A549 (cell line): ENCODE data around the gene LMX1B. TPM values are rescaled to one million over a fixed set of nuclear protein-coding genes. Genes with fewer than 3 reads are reported as not detected.

Experiments
- ATAC-seq, 2 experiments: fragments of 200-7000 bp in 1 of 2; fragments of >200 bp in 1 of 2; cut with Nextera tagmentation in 1 of 2; cut with Tn5 transposase in 1 of 2; 3 replicates each; pipeline versions ENCODE4 v1.8.0 to v1.9.1; 2018 to 2020; ENCODE audit warnings: mild to moderate bottlenecking in 1 of 2, moderate library complexity in 1 of 2
- CTCF ChIA-PET: fragments of 300-600 bp; sonication (Branson Sonifier 250); formaldehyde crosslinking; extraction: SDS; loops from one replicate; lab custom pipeline; 2021; ENCODE audit warnings: antibody characterized with exemption, inconsistent platforms; lab: Yijun Ruan, JAX
- POLR2A ChIA-PET: fragments of 350-600 bp; formaldehyde crosslinking; extraction: SDS; loops from one replicate; lab custom pipeline; 2021; ENCODE audit warnings: antibody characterized with exemption, inconsistent platforms; lab: Yijun Ruan, JAX
- DNase-seq, 2 experiments: peaks; one replicate each; pipeline versions ENCODE4 v3.0.0 to v3.0.0-alpha.2; 2011 to 2016; ENCODE audit warnings: low read depth in 1 of 2, low spot score in 1 of 2
- FAIRE-seq: peaks from 2 replicates; lab custom pipeline; 2011; peaks lifted over from hg19 to GRCh38; lab: Jason Lieb, UNC
- H3K27ac ChIP-seq, 2 experiments: fragments of >200 bp; sonication (Bioruptor Twin); formaldehyde crosslinking; 3 replicates each; pipeline ENCODE4 v1.5.1; 2016 to 2017
- H3K4me1 ChIP-seq: fragments of >200 bp; sonication (Bioruptor Twin); formaldehyde crosslinking; 3 replicates; pipeline ENCODE4 v1.6.1; 2016
- H3K4me2 ChIP-seq: fragments of >200 bp; sonication (Bioruptor Twin); formaldehyde crosslinking; 3 replicates; pipeline ENCODE4 v1.6.1; 2016
- H3K4me3 ChIP-seq: fragments of >200 bp; sonication (Bioruptor Twin); formaldehyde crosslinking; 3 replicates; pipeline ENCODE4 v1.5.1; 2016
- H3K9me3 ChIP-seq: fragments of >200 bp; sonication (Bioruptor Twin); formaldehyde crosslinking; 3 replicates; pipeline ENCODE4 v1.6.1; 2016
- BHLHE40 ChIP-seq: IDR thresholded peaks from 2 replicates; pipeline ENCODE4 v1.6.1; 2012; ENCODE audit warnings: low read depth, low read length, inconsistent platforms
- CBX8 ChIP-seq: fragments of 200-600 bp; sonication (generic); IDR thresholded peaks from 2 replicates; pipeline ENCODE4 v1.6.1; 2016
- CHD4 ChIP-seq: fragments of 200-600 bp; sonication (generic); IDR thresholded peaks from 2 replicates; pipeline ENCODE4 v1.6.1; 2016; ENCODE audit warnings: antibody characterized with exemption, mild to moderate bottlenecking, borderline replicate concordance
- EHF ChIP-seq: fragments of 250-450 bp; sonication (Bioruptor Pico); IDR thresholded peaks from 2 replicates; pipeline ENCODE4 v1.5.0; 2020; ENCODE audit warnings: mild to moderate bottlenecking
- EHMT2 ChIP-seq: fragments of 200-600 bp; sonication (generic); IDR thresholded peaks from 2 replicates; pipeline ENCODE4 v1.6.1; 2016; ENCODE audit warnings: antibody characterized with exemption, low read depth, mild to moderate bottlenecking, moderate library complexity
- FOSB ChIP-seq: fragments of 250-450 bp; sonication (Bioruptor Pico); IDR thresholded peaks from 2 replicates; pipeline ENCODE4 v1.5.0; 2020; ENCODE audit warnings: mild to moderate bottlenecking, moderate library complexity
- FOXS1 ChIP-seq: fragments of 250-450 bp; sonication (Bioruptor Pico); IDR thresholded peaks from 2 replicates; pipeline ENCODE4 v1.5.0; 2020; ENCODE audit warnings: mild to moderate bottlenecking, moderate library complexity
- HEYL ChIP-seq: fragments of 250-450 bp; sonication (Bioruptor Pico); IDR thresholded peaks from 2 replicates; pipeline ENCODE4 v1.8.0; 2021; ENCODE audit warnings: mild to moderate bottlenecking, moderate library complexity
- HMGXB4 ChIP-seq: fragments of 250-450 bp; sonication (Bioruptor Pico); IDR thresholded peaks from 2 replicates; pipeline ENCODE4 v1.5.0; 2021; ENCODE audit warnings: mild to moderate bottlenecking, moderate library complexity, borderline replicate concordance
- HOXA7 ChIP-seq: fragments of 250-450 bp; sonication (Bioruptor Pico); IDR thresholded peaks from 2 replicates; pipeline ENCODE4 v1.5.0; 2020; ENCODE audit warnings: mild to moderate bottlenecking, moderate library complexity
- JUNB ChIP-seq: fragments of >200 bp; sonication (Bioruptor Twin); formaldehyde crosslinking; IDR thresholded peaks from 2 replicates; pipeline ENCODE4 v1.6.1; 2016
- KDM1A ChIP-seq: fragments of 200-600 bp; sonication (generic); IDR thresholded peaks from 2 replicates; pipeline ENCODE4 v1.6.1; 2016; ENCODE audit warnings: low read depth, mild to moderate bottlenecking
- MAFK ChIP-seq: fragments of 450-650 bp; IDR thresholded peaks from 2 replicates; pipeline ENCODE4 v1.6.1; 2014; ENCODE audit not compliant: partially characterized antibody
- NPAS2 ChIP-seq: fragments of 250-450 bp; sonication (Bioruptor Pico); IDR thresholded peaks from 2 replicates; pipeline ENCODE4 v1.8.0; 2022; ENCODE audit warnings: mild to moderate bottlenecking, moderate library complexity, borderline replicate concordance
- RAD21 ChIP-seq, 2 experiments: fragments of >200 bp in 1 of 2; sonication (Bioruptor Twin) in 1 of 2; formaldehyde crosslinking in 1 of 2; IDR thresholded peaks in 1 of 2; conservative IDR thresholded peaks in 1 of 2; 2 replicates in 1 of 2; 3 replicates in 1 of 2; pipeline ENCODE4 v1.6.1; 2012 to 2018; ENCODE audit warnings: inconsistent platforms in 1 of 2
- RFX5 ChIP-seq: fragments of 450-650 bp; IDR thresholded peaks from 2 replicates; pipeline ENCODE4 v1.7.1; 2014; ENCODE audit warnings: antibody characterized with exemption, mild to moderate bottlenecking, moderate library complexity
- RNF2 ChIP-seq: fragments of 200-600 bp; sonication (generic); IDR thresholded peaks from 2 replicates; pipeline ENCODE4 v1.6.1; 2016; ENCODE audit warnings: low read depth, mild to moderate bottlenecking, antibody characterized with exemption, moderate library complexity, borderline replicate concordance
- SMC3 ChIP-seq: fragments of >200 bp; sonication (Bioruptor Twin); formaldehyde crosslinking; IDR thresholded peaks from 3 replicates; pipeline ENCODE4 v1.6.1; 2018; ENCODE audit warnings: inconsistent platforms
- SREBF2 ChIP-seq: fragments of 450-650 bp; IDR thresholded peaks from 2 replicates; pipeline ENCODE4 v1.6.1; 2014; ENCODE audit warnings: mild to moderate bottlenecking, moderate library complexity
- TFCP2L1 ChIP-seq: fragments of 250-450 bp; sonication (Bioruptor Pico); IDR thresholded peaks from 2 replicates; pipeline ENCODE4 v1.5.0; 2021; ENCODE audit warnings: mild to moderate bottlenecking
- ZNF302 ChIP-seq: fragments of 250-450 bp; sonication (Bioruptor Pico); IDR thresholded peaks from 2 replicates; pipeline ENCODE4 v1.9.0; 2021; ENCODE audit warnings: inconsistent platforms, mild to moderate bottlenecking, moderate library complexity
- WGBS: methylation state at CpG from one replicate; pipeline ENCODE4 v1.1.6; 2017; ENCODE audit errors: missing lambda C conversion rate; 5-methylcytosine and 5-hydroxymethylcytosine counted together
- polyA plus RNA-seq, 4 experiments: library from polyadenylated mRNA; depleted of rRNA in 3 of 4; stranded (reverse); fragments of >200 nt; fragmentation: RNase III in 1 of 4; extraction: RNeasy Plus Mini Kit Qiagen cat#74134 plus additional on column Dnase treatment in 1 of 4; gene quantifications; 2 replicates in 3 of 4; 3 replicates in 1 of 4; pipeline ENCODE4 v1.2.3, GENCODE V29; 2011 to 2017
- TF ChIP-seq, protein P1 (sequence below): fragments of 450-650 bp; IDR thresholded peaks from 2 replicates; pipeline ENCODE4 v1.6.1; 2014; ENCODE audit warnings: antibody characterized with exemption
- TF ChIP-seq, protein P2 (sequence below): fragments of >200 bp; sonication (Bioruptor Twin); formaldehyde crosslinking; IDR thresholded peaks from 3 replicates; pipeline ENCODE4 v1.5.1; 2016

The LMX1B gene
- polyA plus RNA-seq, 2 of the 4 experiments (the other 2 are of a cell fraction), result 0.41 to 0.56 TPM

- 24% methylated on average over 25 of the region's 25 CpGs for WGBS
- CTCF ChIA-PET, result interaction anchor here (0.8 to 6.0 kb wide), 9 partner anchors 8 to 180 kb away, joined by 3 to 31 read pairs (median 5); no protein-coding TSS in a partner anchor
- POLR2A ChIA-PET, result no interaction called here
- H3K27ac ChIP-seq, result no peak overlapping the region
- peak overlapping the region; percentile 97 for H3K4me2 ChIP-seq
- H3K9me3 ChIP-seq, result no peaks in the 10 kb centered on the region
- FAIRE-seq, result no peak
- peaks cover 17% of the 10 kb centered on the region for H3K4me1 ChIP-seq
- H3K4me3 ChIP-seq, result peak overlapping the region; percentile 22; the same call in 2 of the 3 replicates
- ATAC-seq, result peak; percentile 35 to 54
- no peak for TF ChIP-seq EHMT2
- no peak for TF ChIP-seq HOXA7 (CRISPR knock-in tag)
- no peak for TF ChIP-seq CBX8
- TF ChIP-seq TFCP2L1 (CRISPR knock-in tag), result no peak
- no peak for TF ChIP-seq FOXS1 (CRISPR knock-in tag)
- TF ChIP-seq HEYL (CRISPR knock-in tag), result no peak
- TF ChIP-seq CHD4, result no peak
- TF ChIP-seq, protein P1, sequence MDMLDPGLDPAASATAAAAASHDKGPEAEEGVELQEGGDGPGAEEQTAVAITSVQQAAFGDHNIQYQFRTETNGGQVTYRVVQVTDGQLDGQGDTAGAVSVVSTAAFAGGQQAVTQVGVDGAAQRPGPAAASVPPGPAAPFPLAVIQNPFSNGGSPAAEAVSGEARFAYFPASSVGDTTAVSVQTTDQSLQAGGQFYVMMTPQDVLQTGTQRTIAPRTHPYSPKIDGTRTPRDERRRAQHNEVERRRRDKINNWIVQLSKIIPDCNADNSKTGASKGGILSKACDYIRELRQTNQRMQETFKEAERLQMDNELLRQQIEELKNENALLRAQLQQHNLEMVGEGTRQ, result no peak
- no peak for TF ChIP-seq KDM1A
- no peak for TF ChIP-seq RNF2
- TF ChIP-seq RFX5, result no peak
- TF ChIP-seq NPAS2 (CRISPR knock-in tag), result no peak
- no peak for DNase-seq
Measured at GRCh38 chr9:126611193-126611591, 2.5 kb upstream of the LMX1B start.

GRCh38 chr9:126611592-126612325 lies 2.0 kb upstream of the LMX1B start:
- DNase-seq, result peak; percentile 75 to 80
- peak overlapping the region; percentile 97 for H3K4me2 ChIP-seq
- H3K4me3 ChIP-seq, result peak overlapping the region; percentile 79
- ChIA-PET CTCF (interaction anchor here (0.8 to 6.0 kb wide), 11 partner anchors 8 to 179 kb away, joined by 3 to 31 read pairs (median 4); no protein-coding TSS in a partner anchor), POLR2A (no interaction called here)
- FAIRE-seq, result no peak
- TF ChIP-seq HOXA7 (CRISPR knock-in tag) (no peak), SMC3 (peak; percentile 78), EHF (CRISPR knock-in tag) (no peak), BHLHE40 (no peak), MAFK (no peak), RAD21 (conservative IDR thresholded peaks at IDR 0.05 in 1 of 2, IDR thresholded peaks at IDR 0.05 in 1 of 2) (peak; percentile 58 to 77), SREBF2 (no peak), KDM1A (no peak), JUNB (no peak), ZNF302 (CRISPR knock-in tag) (no peak), FOSB (CRISPR knock-in tag) (no peak), HMGXB4 (CRISPR knock-in tag) (no peak)
- TF ChIP-seq, protein P2, sequence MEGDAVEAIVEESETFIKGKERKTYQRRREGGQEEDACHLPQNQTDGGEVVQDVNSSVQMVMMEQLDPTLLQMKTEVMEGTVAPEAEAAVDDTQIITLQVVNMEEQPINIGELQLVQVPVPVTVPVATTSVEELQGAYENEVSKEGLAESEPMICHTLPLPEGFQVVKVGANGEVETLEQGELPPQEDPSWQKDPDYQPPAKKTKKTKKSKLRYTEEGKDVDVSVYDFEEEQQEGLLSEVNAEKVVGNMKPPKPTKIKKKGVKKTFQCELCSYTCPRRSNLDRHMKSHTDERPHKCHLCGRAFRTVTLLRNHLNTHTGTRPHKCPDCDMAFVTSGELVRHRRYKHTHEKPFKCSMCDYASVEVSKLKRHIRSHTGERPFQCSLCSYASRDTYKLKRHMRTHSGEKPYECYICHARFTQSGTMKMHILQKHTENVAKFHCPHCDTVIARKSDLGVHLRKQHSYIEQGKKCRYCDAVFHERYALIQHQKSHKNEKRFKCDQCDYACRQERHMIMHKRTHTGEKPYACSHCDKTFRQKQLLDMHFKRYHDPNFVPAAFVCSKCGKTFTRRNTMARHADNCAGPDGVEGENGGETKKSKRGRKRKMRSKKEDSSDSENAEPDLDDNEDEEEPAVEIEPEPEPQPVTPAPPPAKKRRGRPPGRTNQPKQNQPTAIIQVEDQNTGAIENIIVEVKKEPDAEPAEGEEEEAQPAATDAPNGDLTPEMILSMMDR, result peak; percentile 76
- peak; percentile 74 to 94 for ATAC-seq
- no peak overlapping the region; a peak in 1 of 6 replicates for H3K27ac ChIP-seq
- H3K4me1 ChIP-seq, result peaks cover 17% of the 10 kb centered on the region
- H3K9me3 ChIP-seq, result no peaks in the 10 kb centered on the region
- 11% methylated on average over 16 of the region's 43 CpGs for WGBS
